Neuronal stem cell (in vitro differentiated cells): ENCODE data around the gene SINHCAF. TPM values are rescaled to one million over a fixed set of nuclear protein-coding genes. Genes with fewer than 3 reads are reported as not detected.
"Not testable (repeated sequence)": the region's sequence is repeated elsewhere in the genome, so short reads cannot be mapped to it uniquely, and the experiment has no call there.

Experiments used
- DNase-seq: peaks from one replicate; pipeline ENCODE4 v3.0.0-alpha.2; 2013; ENCODE audit warnings: low spot score
- H2AFZ ChIP-seq: one replicate; pipeline ENCODE4 v1.6.1; 2013; ENCODE audit warnings: mild to moderate bottlenecking, low read length, inconsistent platforms
- H2AK5ac ChIP-seq: 2 replicates; pipeline ENCODE4 v1.6.1; 2013; ENCODE audit warnings: low read depth, mild to moderate bottlenecking, inconsistent platforms, low read length, moderate library complexity, mixed read lengths
- H2BK120ac ChIP-seq: 2 replicates; pipeline ENCODE4 v1.6.1; 2013; ENCODE audit warnings: low read depth, mild to moderate bottlenecking, inconsistent platforms, low read length, moderate library complexity, mixed read lengths
- H2BK12ac ChIP-seq: one replicate; pipeline ENCODE4 v1.6.1; 2013; ENCODE audit warnings: low read length, inconsistent platforms
- H2BK15ac ChIP-seq: 2 replicates; pipeline ENCODE4 v1.6.1; 2013; ENCODE audit warnings: mild to moderate bottlenecking, low read length, inconsistent platforms, mixed read lengths
- H2BK5ac ChIP-seq: one replicate; pipeline ENCODE4 v1.6.1; 2013; ENCODE audit warnings: inconsistent platforms, mild to moderate bottlenecking, low read length, moderate library complexity
- H3K14ac ChIP-seq: one replicate; pipeline ENCODE4 v1.6.1; 2013; ENCODE audit warnings: low read length, inconsistent platforms
- H3K18ac ChIP-seq: 2 replicates; pipeline ENCODE4 v1.6.1; 2013; ENCODE audit warnings: low read length, inconsistent platforms
- H3K23ac ChIP-seq: 2 replicates; pipeline ENCODE4 v1.6.1; 2013; ENCODE audit warnings: low read depth, mild to moderate bottlenecking, mixed read lengths, low read length, inconsistent platforms; ENCODE audit not compliant: poor library complexity
- H3K27ac ChIP-seq: replicated peaks from 3 replicates; pipeline ENCODE4 v1.5.1; 2013; ENCODE audit warnings: low read length, inconsistent platforms
- H3K27me3 ChIP-seq, 3 experiments: 2 replicates each; pipeline ENCODE4 v1.6.1; 2013; ENCODE audit warnings: low read length in 3 of 3, mild to moderate bottlenecking in 2 of 3, inconsistent platforms in 1 of 3, low read depth in 1 of 3, mixed read lengths in 1 of 3, moderate library complexity in 1 of 3; ENCODE audit not compliant: control insufficient read depth in 3 of 3, insufficient read depth in 3 of 3
- H3K36me3 ChIP-seq, 2 donors: replicated peaks in 1 of 2; 2 replicates each; pipeline ENCODE4 v1.6.1; 2013; ENCODE audit warnings: low read length in 2 of 2; ENCODE audit not compliant: control insufficient read depth in 2 of 2, insufficient read depth in 2 of 2
- H3K4ac ChIP-seq: 2 replicates; pipeline ENCODE4 v1.6.1; 2013; ENCODE audit warnings: inconsistent platforms, mild to moderate bottlenecking, low read length, moderate library complexity
- H3K4me1 ChIP-seq, 2 donors: 1 replicate in 1 of 2; 2 replicates in 1 of 2; pipeline ENCODE4 v1.6.1; 2013; ENCODE audit warnings: low read length in 2 of 2, low read depth in 1 of 2; ENCODE audit not compliant: control insufficient read depth in 2 of 2, insufficient read depth in 1 of 2
- H3K4me2 ChIP-seq: one replicate; pipeline ENCODE4 v1.6.1; 2013; ENCODE audit warnings: mild to moderate bottlenecking, low read length, inconsistent platforms; ENCODE audit not compliant: insufficient read depth, poor library complexity, severe bottlenecking
- H3K4me3 ChIP-seq, 2 donors: 2 replicates each; pipeline ENCODE4 v1.5.1; 2013; ENCODE audit warnings: low read length in 2 of 2, mild to moderate bottlenecking in 2 of 2, inconsistent platforms in 1 of 2, moderate library complexity in 1 of 2
- H3K79me1 ChIP-seq: one replicate; pipeline ENCODE4 v1.6.1; 2013; ENCODE audit warnings: low read depth, mild to moderate bottlenecking, inconsistent platforms, low read length, moderate library complexity
- H3K9ac ChIP-seq: one replicate; pipeline ENCODE4 v1.6.1; 2013; ENCODE audit warnings: mild to moderate bottlenecking, low read depth, low read length, inconsistent platforms; ENCODE audit not compliant: poor library complexity
- H3K9me3 ChIP-seq, 2 donors: replicated peaks in 1 of 2; 2 replicates each; pipeline versions ENCODE3 to v1.6.1; 2013; ENCODE audit warnings: low read length in 2 of 2, mild to moderate bottlenecking in 2 of 2, inconsistent platforms in 1 of 2, low read depth in 1 of 2, mixed read lengths in 1 of 2, moderate library complexity in 1 of 2; ENCODE audit not compliant: control insufficient read depth in 2 of 2, insufficient read depth in 1 of 2
- H4K8ac ChIP-seq: one replicate; pipeline ENCODE4 v1.6.1; 2013; ENCODE audit warnings: low read depth, mild to moderate bottlenecking, inconsistent platforms, low read length, moderate library complexity
- H4K91ac ChIP-seq: one replicate; pipeline ENCODE4 v1.6.1; 2013; ENCODE audit warnings: low read length, low read depth, mild to moderate bottlenecking, inconsistent platforms; ENCODE audit not compliant: poor library complexity
- WGBS, 2 donors: extraction: QIAGEN DNeasy Blood & Tissue Kit; methylation state at CpG; one replicate each; pipeline ENCODE4 v1.1.7; 2013; ENCODE audit warnings: missing lambda C conversion rate in 2 of 2, mixed read lengths in 1 of 2; ENCODE audit not compliant: insufficient read length in 2 of 2, insufficient replicate concordance in 1 of 2; ENCODE audit errors: extremely low coverage in 2 of 2; 5-methylcytosine and 5-hydroxymethylcytosine counted together
- polyA plus RNA-seq, 2 experiments: library from polyadenylated mRNA; stranded (reverse); fragments of 200-250 nt; gene quantifications; one replicate each; pipeline ENCODE4 v1.2.3, GENCODE V29; 2013

SINHCAF gene
- polyA plus RNA-seq (2013, experiment 1 of 2), result 288 TPM
- 311 TPM for polyA plus RNA-seq (2013, experiment 2 of 2)

- WGBS, 2 donors, result no CpG with 5 or more reads among the region's 55 CpGs
- Histone ChIP-seq H3K9me3 (no peaks in the 10 kb centered on the region), H3K27ac (peak within 1 kb of the TSS; percentile 91), H2AFZ (peak within 1 kb of the TSS; percentile 84), H3K14ac (peak within 1 kb of the TSS; percentile 76), H3K9ac (peak within 1 kb of the TSS; percentile 94), H2BK15ac (peak within 1 kb of the TSS; percentile 34), H3K79me1 (no peaks in the 10 kb centered on the region), H3K4me3 (peak within 1 kb of the TSS; percentile 93 to 99), H2BK120ac (peak within 1 kb of the TSS; percentile 45), H3K23ac (peak within 1 kb of the TSS; percentile 83), H4K8ac (peak within 1 kb of the TSS; percentile 86), H3K36me3 (no peaks in the 10 kb centered on the region), H3K27me3 (no peaks in the 10 kb centered on the region), H3K18ac (peak within 1 kb of the TSS; percentile 89), H3K4ac (peak within 1 kb of the TSS; percentile 99), H3K4me2 (peak within 1 kb of the TSS; percentile 67), H4K91ac (no peak within 1 kb of the TSS), H2BK5ac (peak within 1 kb of the TSS; percentile 97), H2BK12ac (peak within 1 kb of the TSS; percentile 63), H2AK5ac (peak within 1 kb of the TSS; percentile 76), H3K4me1 (peaks cover 8 to 23% of the 10 kb centered on the region in 2 donors)
- peak; percentile 100 for DNase-seq
These were observed at the start of gene SINHCAF for GRCh38 chr12:31325877-31326631. Gene SINHCAF, minus strand, starts transcription at chr12:31326150. Its CDS starts 27,946 bp downstream, at chr12:31298204.

- not testable (repeated sequence) for H3K36me3 ChIP-seq, DNase-seq, H3K27ac ChIP-seq, H2BK5ac ChIP-seq, H2BK15ac ChIP-seq, H2AFZ ChIP-seq, H2BK12ac ChIP-seq, H3K18ac ChIP-seq, H2BK120ac ChIP-seq, H3K27me3 ChIP-seq, H2AK5ac ChIP-seq, H3K9ac ChIP-seq, H3K4me2 ChIP-seq, H3K4ac ChIP-seq, H4K8ac ChIP-seq, H3K4me3 ChIP-seq, H3K23ac ChIP-seq, H3K9me3 ChIP-seq, H3K79me1 ChIP-seq, H3K14ac ChIP-seq, H4K91ac ChIP-seq
- peaks cover 5 to 10% of the 10 kb centered on the region in 2 donors for H3K4me1 ChIP-seq
- no CpG with 5 or more reads among the region's 6 CpGs for WGBS, 2 donors
These were observed 49.5 kb upstream of the SINHCAF start for GRCh38 chr12:31375422-31375821.

GRCh38 chr12:31371256-31371620, 45.3 kb upstream of the SINHCAF start:
- no CpG with 5 or more reads among the region's 2 CpGs for WGBS, 2 donors
- Histone ChIP-seq H3K18ac (no peak overlapping the region), H3K36me3 (no peaks in the 10 kb centered on the region), H4K8ac (no peak overlapping the region), H2BK12ac (no peak overlapping the region), H2BK15ac (no peak overlapping the region), H3K4me2 (peak overlapping the region; percentile 42), H2BK5ac (no peak overlapping the region), H2BK120ac (no peak overlapping the region), H3K4me3 (peak overlapping the region in 1 of 2 donors; percentile 43), H3K4me1 (peaks cover 18 to 30% of the 10 kb centered on the region in 2 donors), H3K27me3 (no peaks in the 10 kb centered on the region), H3K27ac (peak overlapping the region; percentile 92), H3K14ac (no peak overlapping the region), H3K23ac (no peak overlapping the region), H2AK5ac (no peak overlapping the region), H4K91ac (no peak overlapping the region), H3K9me3 (no peaks in the 10 kb centered on the region), H3K79me1 (no peaks in the 10 kb centered on the region), H3K4ac (no peak overlapping the region), H2AFZ (peak overlapping the region; percentile 83), H3K9ac (no peak overlapping the region)
- DNase-seq, result peak; percentile 32

- Histone ChIP-seq H2BK5ac (peak overlapping the region; percentile 79), H3K9me3 (no peaks in the 10 kb centered on the region), H3K18ac (peak overlapping the region; percentile 96), H3K36me3 (no peaks in the 10 kb centered on the region), H3K4me1 (peaks cover 18 to 30% of the 10 kb centered on the region in 2 donors), H3K23ac (no peak overlapping the region), H3K79me1 (no peaks in the 10 kb centered on the region), H4K8ac (no peak overlapping the region), H2AFZ (peak overlapping the region; percentile 83), H2BK120ac (peak overlapping the region; percentile 95), H3K14ac (no peak overlapping the region), H3K4ac (peak overlapping the region; percentile 27), H4K91ac (peak overlapping the region; percentile 97), H3K4me2 (peak overlapping the region; percentile 47), H2AK5ac (peak overlapping the region; percentile 8), H3K27ac (peak overlapping the region; percentile 92), H2BK15ac (no peak overlapping the region), H3K9ac (peak overlapping the region; percentile 47), H3K4me3 (peak overlapping the region in 1 of 2 donors; percentile 43), H3K27me3 (no peaks in the 10 kb centered on the region), H2BK12ac (no peak overlapping the region)
- no CpG with 5 or more reads among the region's 10 CpGs for WGBS, 2 donors
- DNase-seq, result peak; percentile 82
These were observed 44.7 kb upstream of the SINHCAF start for GRCh38 chr12:31370531-31371255.
